HEK293T (cell line): ENCODE data around the gene EID2B.
A peak's percentile ranks its signal among the peaks of the same experiment; 100 is the strongest.

Source experiments
- CTCF ChIA-PET: fragments of 350-600 bp; formaldehyde crosslinking; extraction: SDS; loops from one replicate; lab custom pipeline; 2021; ENCODE audit warnings: antibody characterized with exemption, inconsistent platforms; lab: Yijun Ruan, JAX
- POLR2A ChIA-PET: fragments of 350-600 bp; formaldehyde crosslinking; extraction: SDS; loops from one replicate; lab custom pipeline; 2020; ENCODE audit warnings: antibody characterized with exemption, inconsistent platforms; lab: Yijun Ruan, JAX
- DNase-seq: peaks from one replicate; pipeline ENCODE4 v3.0.0; 2012; ENCODE audit warnings: mixed read lengths; ENCODE audit errors: extremely low spot score
- ARNT ChIP-seq: fragments of 450-650 bp; IDR thresholded peaks from 2 replicates; pipeline ENCODE4 v1.6.1; 2017; ENCODE audit warnings: mild to moderate bottlenecking
- BHLHE40 ChIP-seq: fragments of 450-650 bp; IDR thresholded peaks from 2 replicates; pipeline ENCODE4 v1.6.1; 2016; ENCODE audit warnings: mild to moderate bottlenecking, moderate library complexity, borderline replicate concordance
- CTBP1 ChIP-seq: fragments of 450-650 bp; IDR thresholded peaks from 2 replicates; pipeline ENCODE4 v1.6.1; 2016; ENCODE audit warnings: borderline replicate concordance
- ELF4 ChIP-seq: fragments of 450-650 bp; IDR thresholded peaks from 2 replicates; pipeline ENCODE4 v1.6.1; 2017; ENCODE audit warnings: antibody characterized with exemption
- FOXA1 ChIP-seq: fragments of 450-650 bp; IDR thresholded peaks from 2 replicates; pipeline ENCODE4 v1.6.1; 2016; ENCODE audit warnings: mild to moderate bottlenecking
- FOXK2 ChIP-seq: fragments of 450-650 bp; IDR thresholded peaks from 2 replicates; pipeline ENCODE4 v1.6.1; 2016; ENCODE audit warnings: mild to moderate bottlenecking
- FOXM1 ChIP-seq: fragments of 450-650 bp; IDR thresholded peaks from 2 replicates; pipeline ENCODE4 v1.6.1; 2017; ENCODE audit warnings: mild to moderate bottlenecking, borderline replicate concordance
- HDGF ChIP-seq: fragments of 450-650 bp; IDR thresholded peaks from 2 replicates; pipeline ENCODE4 v1.6.1; 2017; ENCODE audit warnings: antibody characterized with exemption, borderline replicate concordance
- L3MBTL2 ChIP-seq: fragments of 450-650 bp; conservative IDR thresholded peaks from 2 replicates; pipeline ENCODE4 v1.6.1; 2016; ENCODE audit warnings: mild to moderate bottlenecking
- LEF1 ChIP-seq: fragments of 450-650 bp; IDR thresholded peaks from 2 replicates; pipeline ENCODE4 v1.6.1; 2017; ENCODE audit warnings: mild to moderate bottlenecking, borderline replicate concordance
- NFRKB ChIP-seq: fragments of 450-650 bp; IDR thresholded peaks from 2 replicates; pipeline ENCODE4 v1.6.1; 2016; ENCODE audit warnings: mild to moderate bottlenecking, moderate library complexity
- PKNOX1 ChIP-seq: fragments of 450-650 bp; IDR thresholded peaks from 2 replicates; pipeline ENCODE4 v1.6.1; 2016
- SUZ12 ChIP-seq: fragments of 450-650 bp; IDR thresholded peaks from 2 replicates; pipeline ENCODE4 v1.6.1; 2016; ENCODE audit warnings: mild to moderate bottlenecking
- TARDBP ChIP-seq: fragments of 450-650 bp; IDR thresholded peaks from 2 replicates; pipeline ENCODE4 v1.6.1; 2016
- ZNF384 ChIP-seq: fragments of 450-650 bp; IDR thresholded peaks from 2 replicates; pipeline ENCODE4 v1.6.1; 2016

The EID2B gene

DNA sequence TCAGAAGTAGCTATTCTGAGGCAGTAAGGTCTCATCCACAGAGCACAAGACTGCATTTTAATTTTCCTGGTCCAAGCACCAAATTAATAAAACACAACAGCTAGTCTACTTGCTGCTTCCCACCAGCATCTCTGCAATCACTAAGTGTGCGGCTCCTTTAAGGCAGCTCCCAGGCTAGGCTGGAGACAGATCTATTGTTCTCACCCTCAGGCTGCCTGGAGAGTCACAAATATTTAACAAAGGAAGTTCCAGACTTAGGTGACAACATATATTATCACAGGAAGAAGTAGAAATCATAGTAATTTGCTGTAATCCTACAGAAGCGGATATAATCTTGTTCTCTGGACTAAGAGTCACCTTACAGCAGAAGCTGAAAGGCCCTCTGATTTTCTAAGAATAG, 9.6 kb upstream of the EID2B start:
- DNase-seq, result no peak
- TF ChIP-seq PKNOX1 (no peak), ZNF384 (no peak)
- POLR2A ChIA-PET, result interaction anchor here (1.0 to 1.5 kb wide), 2 partner anchors 97 to 106 kb away, joined by 3 to 4 read pairs; partner anchors contain the start of genes RPS16 and SUPT5H
- CTCF ChIA-PET, result interaction anchor here (0.5 to 1.7 kb wide), 2 partner anchors 9 to 313 kb away, joined by 5 to 6 read pairs; no protein-coding TSS in a partner anchor

DNA sequence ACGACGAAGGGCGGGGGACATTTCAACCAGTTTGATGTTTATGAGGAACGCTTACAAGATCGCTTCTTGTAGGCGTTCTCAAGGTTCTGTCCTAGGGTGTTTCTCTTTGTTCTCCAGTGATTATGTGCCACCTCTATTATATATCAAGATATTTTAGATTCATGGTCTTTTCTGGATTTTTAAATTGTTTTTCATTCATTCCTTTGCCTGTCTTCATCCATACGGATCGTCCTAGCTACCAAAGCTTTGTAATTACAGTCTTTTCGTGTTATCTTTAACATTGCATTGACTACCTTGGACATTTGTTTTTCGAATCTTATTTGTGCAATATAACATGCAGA, 7.7 kb upstream of the EID2B start:
- POLR2A ChIA-PET, result interaction anchor here (0.7 to 1.6 kb wide), 3 partner anchors 95 to 149 kb away, joined by 3 to 5 read pairs (median 4); partner anchors contain the start of genes MED29, PAF1, RPS16 and SUPT5H
- CTCF ChIA-PET, result interaction anchor here (0.6 kb wide), 3 partner anchors 119 to 1393 kb away, joined by 3 read pairs; no protein-coding TSS in a partner anchor
- TF ChIP-seq ARNT (no peak), PKNOX1 (0 out of 2 replicates have a peak, but pooled peaks have one; percentile 17)
- DNase-seq, result no peak

GRCh38 chr19:39539518-39540332, 7.1 kb upstream of the EID2B start, which contains the start of gene EID2:
TSS of gene EID2 (minus strand) at chr19:39540161. CDS start at chr19:39540079, 82 bp downstream.
- TF ChIP-seq SUZ12, result no peak
- no peak for TF ChIP-seq TARDBP
- TF ChIP-seq CTBP1, result no peak
- no peak for TF ChIP-seq BHLHE40
- no peak for TF ChIP-seq LEF1
- no peak for TF ChIP-seq ELF4
- no peak for TF ChIP-seq ZNF384
- no peak for TF ChIP-seq L3MBTL2
- TF ChIP-seq FOXK2, result no peak
- TF ChIP-seq ARNT, result peak; percentile 42; the same call in 1 of the 2 replicates
- TF ChIP-seq NFRKB, result no peak
- no peak for TF ChIP-seq HDGF
- TF ChIP-seq FOXA1, result no peak
- 0 out of 2 replicates have a peak, but pooled peaks have one; percentile 29 for TF ChIP-seq FOXM1
- CTCF ChIA-PET, result interaction anchor here (0.6 kb wide), 3 partner anchors 119 to 1394 kb away, joined by 3 read pairs; no protein-coding TSS in a partner anchor

DNA sequence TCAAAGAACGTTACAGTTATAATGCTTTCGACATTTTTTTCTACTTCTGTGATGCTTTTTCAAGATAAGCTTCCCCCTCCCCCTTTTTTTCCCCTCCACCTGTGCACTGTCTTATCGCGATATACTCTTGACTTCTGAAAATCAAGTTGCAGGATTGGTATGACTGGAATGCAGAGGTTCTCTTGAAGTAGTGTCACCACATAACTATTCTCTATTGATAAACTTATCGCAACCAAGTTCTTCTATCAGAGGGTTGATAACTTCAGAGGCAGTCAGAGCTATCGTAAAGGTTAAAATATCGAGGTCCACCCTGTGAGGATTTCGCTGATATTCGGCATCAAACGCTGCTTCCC, 6.5 kb upstream of the EID2B start:
- ChIA-PET POLR2A (interaction anchor here (1.2 to 1.6 kb wide), 4 partner anchors 94 to 148 kb away, joined by 4 to 12 read pairs (median 4); partner anchors contain the start of genes MED29, PAF1, RPS16 and SUPT5H), CTCF (no interaction called here)
- DNase-seq, result no peak
- TF ChIP-seq FOXM1 (no peak), ZNF384 (0 out of 2 replicates have a peak, but pooled peaks have one; percentile 10)

More at GRCh38 chr19:39539518-39540332, 7.1 kb upstream of the EID2B start, which contains the start of gene EID2:
- POLR2A ChIA-PET, result interaction anchor here (1.2 to 1.6 kb wide), 4 partner anchors 95 to 149 kb away, joined by 4 to 12 read pairs (median 4); partner anchors contain the start of genes MED29, PAF1, RPS16 and SUPT5H
- peak; percentile 98 for DNase-seq

GRCh38 chr19:39533791-39534190, 1.1 kb upstream of the EID2B start:
- TF ChIP-seq SUZ12, result no peak
- TF ChIP-seq ARNT, result no peak
- ChIA-PET CTCF (interaction anchor here (0.6 to 1.6 kb wide), 3 partner anchors 14 to 59 kb away, joined by 4 to 6 read pairs (median 4); no protein-coding TSS in a partner anchor), POLR2A (interaction anchor here (1.8 to 3.5 kb wide), 2 partner anchors 36 to 98 kb away, joined by 4 to 25 read pairs; partner anchors contain the start of gene RPS16)
- no peak for DNase-seq

DNA sequence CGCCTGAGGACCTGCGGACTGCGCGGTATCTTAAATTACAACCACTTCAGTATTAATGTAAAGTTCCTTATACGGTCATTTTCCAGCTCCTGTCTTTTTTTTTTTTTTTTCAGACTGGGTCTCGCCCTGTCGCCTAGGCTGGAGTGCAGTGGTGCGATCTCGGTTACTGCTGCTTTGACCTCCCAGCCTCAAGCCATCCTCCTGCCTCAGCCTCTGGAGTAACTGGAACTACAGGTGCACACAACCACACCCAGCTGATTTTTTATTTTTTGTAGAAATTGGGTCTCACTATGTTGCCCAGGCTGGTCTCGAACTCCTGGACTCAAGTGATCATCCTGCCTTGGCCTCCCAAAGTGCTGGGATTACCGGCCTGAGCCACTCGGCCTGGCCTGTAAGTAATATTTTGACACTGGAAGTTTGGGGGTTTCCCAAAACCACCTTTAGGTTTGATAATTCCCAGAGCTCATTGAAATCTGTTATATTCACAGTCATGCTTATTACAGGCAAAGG, 406 bp upstream of the EID2B start:
- DNase-seq, result no peak
- ChIA-PET CTCF (interaction anchor here (0.5 to 1.4 kb wide), 7 partner anchors 13 to 321 kb away, joined by 3 to 9 read pairs (median 4); no protein-coding TSS in a partner anchor), POLR2A (interaction anchor here (0.6 to 3.5 kb wide), 11 partner anchors 13 to 313 kb away, joined by 3 to 25 read pairs (median 5); partner anchors contain the start of genes FBL, RPS16 and TIMM50)
- TF ChIP-seq L3MBTL2, result no peak
- TF ChIP-seq ZNF384, result peak; percentile 92

GRCh38 chr19:39531834-39532232, 819 bp downstream of the EID2B start:
- DNase-seq, result no peak

More at GRCh38 chr19:39531834-39532232, 819 bp downstream of the EID2B start:
- ChIA-PET POLR2A (interaction anchor here (1.1 to 3.5 kb wide), 9 partner anchors 13 to 314 kb away, joined by 3 to 25 read pairs (median 8); partner anchors contain the start of genes FBL, RPS16 and TIMM50), CTCF (interaction anchor here (0.6 to 1.4 kb wide), 5 partner anchors 24 to 96 kb away, joined by 3 to 9 read pairs (median 6); partner anchors contain the start of gene RPS16)
- no peak for TF ChIP-seq HDGF
- no peak for TF ChIP-seq PKNOX1
- no peak for TF ChIP-seq FOXA1
- TF ChIP-seq ARNT, result no peak
- no peak for TF ChIP-seq L3MBTL2
- TF ChIP-seq BHLHE40, result no peak
- no peak for TF ChIP-seq CTBP1
- no peak for TF ChIP-seq TARDBP
